Non-pigmented ciliary epithelial cell (primary cell): ENCODE measurements around the gene DECR2.
"Not testable (repeated sequence)": the region's sequence is repeated elsewhere in the genome, so short reads cannot be mapped to it uniquely, and the experiment has no call there.

Experiments
- DNase-seq: peaks from one replicate; pipeline ENCODE4 v3.0.0-alpha.2; 2010; ENCODE audit warnings: low read depth

Gene DECR2

DNA sequence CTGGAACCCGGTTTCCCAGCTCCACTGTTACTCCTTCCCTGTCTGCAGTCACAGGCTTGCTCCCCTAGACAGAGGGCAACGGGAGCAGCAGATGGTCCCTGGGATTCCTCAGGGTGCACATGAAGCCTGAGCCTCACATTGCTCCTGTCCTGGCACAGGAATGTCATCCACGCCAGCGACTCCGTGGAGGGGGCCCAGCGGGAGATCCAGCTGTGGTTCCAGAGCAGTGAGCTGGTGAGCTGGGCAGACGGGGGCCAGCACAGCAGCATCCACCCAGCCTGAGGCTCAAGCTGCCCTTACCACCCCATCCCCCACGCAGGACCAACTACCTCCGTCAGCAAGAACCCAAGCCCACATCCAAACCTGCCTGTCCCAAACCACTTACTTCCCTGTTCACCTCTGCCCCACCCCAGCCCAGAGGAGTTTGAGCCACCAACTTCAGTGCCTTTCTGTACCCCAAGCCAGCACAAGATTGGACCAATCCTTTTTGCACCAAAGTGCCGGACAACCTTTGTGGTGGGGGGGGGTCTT, 1.6 kb upstream of the DECR2 start:
- no peak for DNase-seq

GRCh38 chr16:404971-405486, 3.3 kb downstream of the DECR2 start:
- no peak for DNase-seq

GRCh38 chr16:405548-406506, 4.1 kb downstream of the DECR2 start:
- DNase-seq: no peak

- DNase-seq: no peak
Observed at GRCh38 chr16:407253-407652, 5.6 kb downstream of the DECR2 start.

DNA sequence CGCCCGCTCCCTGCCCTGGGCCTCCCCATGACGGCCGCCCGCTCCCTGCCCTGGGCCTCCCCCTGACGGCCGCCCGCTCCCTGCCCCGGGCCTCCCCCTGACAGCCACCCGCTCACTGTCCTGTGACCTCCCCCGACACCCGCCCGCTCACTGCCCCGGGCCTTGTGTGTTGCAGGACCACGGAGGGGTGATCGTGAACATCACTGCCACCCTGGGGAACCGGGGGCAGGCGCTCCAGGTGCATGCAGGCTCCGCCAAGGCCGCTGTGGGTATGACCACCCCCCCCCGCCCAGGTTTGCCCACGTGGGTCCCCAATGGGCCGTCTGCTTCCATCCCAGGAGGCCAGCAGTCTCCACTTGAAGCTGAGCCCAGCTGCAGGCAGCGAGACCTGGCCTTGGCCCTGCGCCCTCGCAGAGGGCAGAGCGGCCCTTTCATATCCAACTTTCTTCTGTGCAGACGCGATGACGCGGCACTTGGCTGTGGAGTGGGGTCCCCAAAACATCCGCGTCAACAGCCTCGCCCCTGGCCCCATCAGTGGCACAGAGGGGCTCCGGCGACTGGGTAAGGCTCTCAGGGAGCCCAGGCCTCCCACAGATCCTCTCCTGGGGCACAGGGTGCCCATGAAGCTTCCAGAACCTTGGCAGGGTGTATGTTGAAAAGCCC, 9.0 kb downstream of the DECR2 start:
- DNase-seq: no peak

DNA sequence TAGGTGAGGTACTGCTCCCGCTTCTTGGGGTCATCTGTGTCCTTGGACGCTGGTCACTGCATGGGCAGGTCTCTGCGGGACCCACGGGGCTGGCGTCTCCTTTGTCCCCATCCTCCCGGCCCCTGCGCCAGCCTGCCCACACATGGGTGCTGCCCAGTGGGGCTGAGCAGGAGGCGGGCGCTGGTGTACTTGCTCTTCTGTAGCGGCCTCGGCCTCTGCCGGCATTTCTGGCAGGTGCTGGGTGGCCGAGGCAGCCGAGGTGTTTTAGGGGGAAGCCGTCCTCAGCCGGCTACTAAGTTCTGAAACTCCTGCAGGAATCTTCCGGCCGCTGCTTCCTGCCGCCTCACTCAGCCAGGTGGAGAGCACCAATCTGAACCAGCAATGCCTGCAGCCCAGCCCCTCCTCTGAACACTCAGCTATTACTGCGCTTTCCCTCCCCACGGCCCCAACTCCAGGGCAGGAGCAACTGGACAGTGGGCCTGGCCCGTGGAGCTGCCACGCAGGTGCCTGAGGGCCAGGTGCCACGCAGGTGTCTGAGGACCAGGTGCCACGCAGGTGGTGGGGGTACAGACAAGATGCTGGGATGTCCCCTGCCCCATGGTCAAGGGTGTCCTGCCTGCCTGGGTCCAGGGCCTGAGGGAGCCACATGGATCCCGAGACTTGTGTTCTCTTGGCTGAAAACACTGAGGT, 10.0 kb downstream of the DECR2 start:
- DNase-seq: no peak

- DNase-seq: no peak
Observed at GRCh38 chr16:414395-415169, 12.9 kb downstream of the DECR2 start.

- not testable (repeated sequence) for DNase-seq
Observed at GRCh38 chr16:415170-415498, 13.4 kb downstream of the DECR2 start.

- DNase-seq: not testable (repeated sequence)
Observed at GRCh38 chr16:422179-422578, 20.5 kb downstream of the DECR2 start.

GRCh38 chr16:424033-424622, 22.4 kb downstream of the DECR2 start:
- peak; percentile 67 for DNase-seq

DNA sequence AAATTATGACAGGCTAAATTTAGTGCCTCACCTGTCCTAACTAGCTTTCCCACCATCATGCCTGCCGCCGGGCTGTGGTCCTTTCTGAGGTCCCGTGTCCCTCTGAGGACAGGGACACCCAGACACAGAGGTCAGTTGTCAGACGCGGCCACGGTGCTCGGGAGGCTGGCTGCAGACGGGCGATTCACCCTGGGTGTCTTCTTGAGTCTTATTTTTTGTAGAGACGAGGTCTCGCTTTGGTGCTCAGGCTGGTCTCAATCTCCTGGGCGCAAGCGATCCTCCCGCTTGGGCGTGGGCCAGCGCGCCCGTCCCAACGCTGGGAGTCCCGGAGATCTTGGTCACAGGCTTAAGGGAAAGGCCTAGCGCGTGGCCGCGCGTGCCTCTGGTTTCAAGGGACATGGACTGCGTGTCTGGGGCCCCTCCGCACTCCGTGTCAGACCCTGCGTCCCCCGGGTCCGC, 23.0 kb downstream of the DECR2 start:
- no peak for DNase-seq

GRCh38 chr16:425082-425718, 23.5 kb downstream of the DECR2 start, which contains the start of gene RAB11FIP3:
Gene RAB11FIP3 (plus strand): TSS chr16:425649. CDS start chr16:426007, 358 bp downstream.
- DNase-seq: no peak

DNA sequence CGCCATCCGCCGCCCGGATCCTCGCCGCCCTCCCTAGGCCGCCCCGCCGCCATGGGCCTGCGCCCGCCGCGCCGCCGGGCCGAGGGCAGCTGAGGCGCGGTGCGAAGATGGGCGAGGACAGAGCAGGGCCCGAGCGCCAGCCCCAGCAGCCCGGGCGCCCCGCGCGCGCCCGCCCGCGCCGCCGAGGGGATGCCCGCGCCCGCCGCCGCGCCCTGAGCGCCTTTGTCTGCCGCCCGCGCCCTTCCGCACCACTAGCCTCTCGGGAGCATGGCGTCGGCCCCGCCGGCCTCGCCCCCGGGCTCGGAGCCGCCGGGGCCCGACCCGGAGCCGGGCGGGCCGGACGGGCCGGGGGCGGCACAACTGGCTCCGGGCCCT, 24.0 kb downstream of the DECR2 start:
- no peak for DNase-seq

DNA sequence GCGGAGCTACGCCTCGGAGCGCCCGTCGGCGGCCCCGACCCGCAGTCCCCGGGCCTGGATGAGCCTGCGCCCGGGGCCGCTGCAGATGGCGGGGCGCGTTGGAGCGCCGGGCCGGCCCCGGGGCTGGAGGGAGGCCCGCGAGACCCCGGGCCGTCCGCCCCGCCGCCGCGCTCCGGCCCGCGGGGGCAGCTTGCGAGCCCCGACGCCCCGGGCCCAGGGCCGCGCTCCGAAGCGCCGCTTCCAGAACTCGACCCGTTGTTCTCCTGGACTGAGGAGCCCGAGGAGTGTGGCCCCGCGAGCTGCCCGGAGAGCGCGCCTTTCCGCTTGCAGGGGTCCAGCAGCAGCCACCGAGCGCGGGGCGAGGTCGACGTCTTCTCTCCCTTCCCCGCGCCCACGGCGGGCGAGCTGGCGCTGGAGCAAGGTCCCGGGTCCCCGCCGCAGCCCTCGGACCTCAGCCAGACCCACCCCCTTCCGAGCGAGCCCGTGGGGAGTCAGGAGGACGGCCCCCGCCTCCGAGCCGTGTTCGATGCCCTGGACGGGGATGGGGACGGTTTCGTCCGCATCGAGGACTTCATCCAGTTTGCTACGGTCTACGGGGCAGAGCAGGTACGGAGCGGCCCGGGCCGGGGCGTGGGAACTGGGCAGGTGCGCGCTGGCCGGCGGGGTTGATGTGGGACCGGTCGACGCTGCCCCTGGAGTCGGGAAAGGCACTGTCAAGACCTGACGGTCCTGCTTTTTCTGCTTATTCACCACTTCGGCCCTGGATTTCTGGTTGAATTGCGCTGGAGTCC, 24.6 kb downstream of the DECR2 start:
- no peak for DNase-seq

DNA sequence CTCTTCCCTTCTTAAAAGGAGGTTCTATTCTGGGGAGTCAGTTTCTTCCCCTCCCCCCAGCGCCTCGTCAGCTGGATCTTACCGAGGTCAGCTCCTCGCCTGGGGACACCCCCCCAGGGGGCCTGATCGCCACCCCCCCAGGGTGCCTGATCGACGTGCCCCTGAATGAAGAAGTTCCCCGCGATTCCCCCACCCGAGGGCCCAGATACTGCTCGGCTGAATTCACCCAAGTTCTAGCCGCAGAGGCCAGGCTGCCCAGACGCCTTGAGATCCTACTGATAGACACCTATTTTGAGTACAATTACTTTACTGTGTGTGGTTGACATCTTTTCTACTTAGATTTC, 25.2 kb downstream of the DECR2 start:
- DNase-seq: no peak

DNA sequence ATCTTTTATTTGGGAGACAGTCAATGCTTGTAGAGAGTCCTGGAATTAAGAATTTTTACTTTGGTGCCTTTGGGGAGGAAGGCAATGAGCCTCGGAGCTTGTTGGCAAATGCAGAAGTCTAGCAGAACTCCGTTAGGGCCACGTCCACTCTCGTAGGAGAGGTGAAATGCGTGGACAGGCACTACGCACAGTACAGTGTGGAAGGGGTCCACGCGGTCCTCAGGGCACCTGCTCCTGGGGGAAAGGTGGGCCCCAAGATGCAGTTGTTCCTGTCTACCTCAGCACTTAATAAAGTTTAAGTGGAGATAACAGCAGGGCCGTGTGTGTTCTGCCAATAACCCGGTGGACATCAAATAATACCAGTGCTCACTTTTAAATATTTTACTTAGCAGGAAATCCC, 25.6 kb downstream of the DECR2 start:
- no peak for DNase-seq

GRCh38 chr16:430904-431303, 29.2 kb downstream of the DECR2 start:
- DNase-seq: no peak

DNA sequence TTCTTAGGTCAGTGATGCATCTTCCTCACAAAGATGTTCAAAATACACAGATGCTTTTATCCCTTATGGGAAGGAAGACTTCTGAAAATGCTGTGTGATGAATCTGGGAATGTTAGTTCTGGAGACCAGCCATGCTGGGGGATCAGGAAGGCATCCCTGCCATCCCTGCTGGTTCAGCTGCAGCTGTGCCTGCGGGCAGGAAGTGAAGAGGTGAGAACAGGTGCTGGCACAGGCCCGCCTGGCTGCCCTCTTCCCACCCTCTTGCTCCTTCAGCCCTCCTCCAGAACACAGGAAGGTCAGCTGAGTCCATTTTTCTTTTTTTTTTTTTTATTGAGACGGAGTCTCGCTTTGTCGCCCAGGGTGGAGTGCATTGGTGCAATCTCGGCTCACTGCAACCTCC, 38.9 kb downstream of the DECR2 start:
- no peak for DNase-seq

DNA sequence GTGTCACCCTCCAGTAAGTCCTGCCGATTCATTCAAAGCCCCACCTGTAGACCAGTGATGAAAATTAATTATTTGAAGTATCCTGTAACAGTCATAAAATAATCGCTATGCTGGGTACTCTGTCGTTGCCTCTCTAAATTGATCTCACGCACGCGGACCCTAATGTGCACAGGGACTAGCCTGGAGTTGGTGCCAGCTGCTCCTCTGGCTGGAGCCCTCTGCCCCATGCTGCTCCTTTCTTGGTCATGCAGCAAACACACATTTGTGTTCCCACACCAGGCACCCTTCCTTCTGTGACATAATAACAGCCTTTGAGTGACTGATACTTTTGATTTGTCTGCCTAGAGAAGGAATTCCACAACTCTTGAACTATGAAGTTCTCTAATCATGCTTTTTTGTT, 39.8 kb downstream of the DECR2 start:
- DNase-seq: no peak

DNA sequence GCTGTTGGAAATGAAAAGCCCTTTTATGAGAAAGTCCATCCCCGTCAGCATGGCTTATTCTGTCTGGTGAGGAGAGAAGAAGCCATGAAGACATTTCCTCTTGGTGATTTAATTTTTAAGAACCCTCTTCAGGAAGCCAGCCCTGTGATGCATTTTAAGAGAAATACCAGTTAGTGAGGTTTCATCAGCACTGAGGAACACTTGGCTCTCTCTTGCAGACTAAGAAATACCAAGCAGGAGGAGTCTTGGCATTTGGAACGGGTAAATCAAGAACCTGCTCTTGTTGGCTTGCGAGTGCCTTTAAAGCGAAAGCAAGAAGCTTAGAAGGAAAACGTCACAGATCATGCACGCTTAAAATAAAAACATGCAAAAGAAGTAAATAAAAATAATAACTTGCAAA, 41.3 kb downstream of the DECR2 start:
- no peak for DNase-seq
